ENCODE results near the gene BHLHE41. TPM values are rescaled to one million over a fixed set of nuclear protein-coding genes. Genes with fewer than 3 reads are reported as not detected.

Gene BHLHE41
- total RNA-seq, 1 experiment from 2014 or later: 2.8 TPM

DNA sequence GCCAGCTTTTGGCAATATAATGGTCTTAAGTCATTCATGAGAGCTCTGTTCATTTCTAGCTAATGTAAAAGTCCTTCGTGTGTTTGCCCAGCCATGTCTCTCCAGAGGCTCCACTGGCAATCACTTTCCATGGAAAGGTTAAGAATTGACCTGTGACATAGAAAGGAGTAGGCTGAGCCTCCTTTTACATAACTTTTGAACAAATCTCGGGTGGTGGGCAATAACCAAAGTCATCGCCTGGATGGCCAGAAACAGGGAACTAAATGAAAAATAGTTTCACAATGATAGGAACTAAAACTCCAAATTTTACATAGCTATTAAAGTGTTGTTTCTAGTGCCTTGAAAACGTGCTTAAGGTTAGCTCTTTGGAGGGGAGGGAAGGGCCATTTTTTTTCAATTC is 6.5 kb downstream of the BHLHE41 start:
- no peak for DNase-seq (ENCODE audit: low spot score)
- in situ Hi-C loops (cut with HindIII; ENCODE audit: low sequenced_read_pairs): no loop called here

DNA sequence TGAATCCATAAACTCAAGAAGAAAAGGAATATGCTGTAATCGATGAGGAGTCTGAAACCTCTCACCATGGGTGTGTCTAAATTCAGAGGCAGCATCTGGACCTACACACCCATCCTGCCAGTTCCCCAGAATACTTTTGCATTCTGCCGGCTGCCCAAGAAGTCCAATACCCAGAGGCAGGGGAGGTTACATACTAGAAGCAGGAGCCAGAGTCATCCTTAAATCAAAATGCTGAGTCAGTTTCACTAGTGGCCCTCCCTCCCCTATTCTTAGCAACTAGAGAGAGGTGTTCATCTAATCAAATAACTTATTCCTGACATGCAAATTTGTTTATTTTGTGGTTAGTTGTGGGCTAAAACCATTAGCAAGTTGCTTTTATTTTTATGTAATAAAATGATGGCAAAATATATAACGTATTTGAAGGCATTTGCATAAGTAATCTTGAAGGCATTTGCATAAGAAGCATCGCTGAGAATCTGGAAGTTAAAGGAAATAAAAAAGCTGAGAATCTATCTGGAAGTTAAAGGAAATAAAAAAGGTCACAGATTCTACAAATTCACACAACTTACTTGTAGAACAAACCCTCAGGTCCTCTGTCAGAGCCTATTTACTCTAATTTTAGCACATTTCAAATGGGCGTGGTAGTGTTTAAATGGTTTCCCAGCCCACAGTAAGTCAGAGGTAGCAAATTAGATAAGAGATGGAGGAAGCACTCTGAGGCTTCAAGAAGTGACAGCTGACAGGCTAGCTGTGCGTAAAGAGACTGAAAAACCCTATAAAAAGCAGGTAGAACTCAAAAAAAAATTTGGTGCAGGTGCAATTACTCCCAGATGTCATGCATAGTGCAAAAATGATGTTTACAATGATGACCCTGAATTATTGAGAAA is 7.8 kb downstream of the BHLHE41 start:
- in situ Hi-C loops (cut with HindIII; ENCODE audit: low sequenced_read_pairs): no loop called here
- peak; percentile 49 for DNase-seq (ENCODE audit: low spot score)

DNA sequence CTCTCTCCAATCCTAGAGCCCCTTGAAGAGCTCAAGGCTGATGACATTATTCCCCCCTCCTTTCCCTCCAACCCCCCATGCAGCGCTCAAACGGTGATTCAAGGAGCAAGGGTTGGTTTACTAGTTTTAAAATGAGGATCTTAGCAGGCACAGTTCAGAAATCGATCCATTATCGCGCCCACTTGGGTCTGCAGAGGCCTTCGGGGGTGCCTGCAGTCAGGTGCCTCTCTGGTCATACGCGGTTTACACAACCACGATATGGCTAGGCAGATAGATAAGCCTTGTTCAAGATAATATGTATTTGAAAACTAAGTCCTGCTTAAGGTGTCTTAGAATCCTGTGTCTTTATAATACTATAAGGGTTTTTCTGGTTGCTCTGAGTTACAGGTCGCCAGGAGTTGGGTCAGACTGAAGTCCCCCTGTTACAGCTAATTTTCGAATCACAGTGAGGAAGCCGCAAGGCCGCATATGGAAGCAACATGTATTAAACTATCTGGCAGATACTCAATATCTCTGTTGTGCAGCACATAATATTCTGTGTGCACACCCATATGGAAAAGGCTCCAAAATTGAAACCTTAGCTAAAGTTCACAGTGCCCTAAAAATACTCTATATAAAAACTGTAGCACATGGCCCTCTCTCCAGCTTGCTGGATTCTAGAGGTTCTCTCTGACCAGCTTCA is 10.0 kb downstream of the BHLHE41 start:
- in situ Hi-C loops (cut with HindIII; ENCODE audit: low sequenced_read_pairs): no loop called here
- DNase-seq (ENCODE audit: low spot score): peak; percentile 55

DNA sequence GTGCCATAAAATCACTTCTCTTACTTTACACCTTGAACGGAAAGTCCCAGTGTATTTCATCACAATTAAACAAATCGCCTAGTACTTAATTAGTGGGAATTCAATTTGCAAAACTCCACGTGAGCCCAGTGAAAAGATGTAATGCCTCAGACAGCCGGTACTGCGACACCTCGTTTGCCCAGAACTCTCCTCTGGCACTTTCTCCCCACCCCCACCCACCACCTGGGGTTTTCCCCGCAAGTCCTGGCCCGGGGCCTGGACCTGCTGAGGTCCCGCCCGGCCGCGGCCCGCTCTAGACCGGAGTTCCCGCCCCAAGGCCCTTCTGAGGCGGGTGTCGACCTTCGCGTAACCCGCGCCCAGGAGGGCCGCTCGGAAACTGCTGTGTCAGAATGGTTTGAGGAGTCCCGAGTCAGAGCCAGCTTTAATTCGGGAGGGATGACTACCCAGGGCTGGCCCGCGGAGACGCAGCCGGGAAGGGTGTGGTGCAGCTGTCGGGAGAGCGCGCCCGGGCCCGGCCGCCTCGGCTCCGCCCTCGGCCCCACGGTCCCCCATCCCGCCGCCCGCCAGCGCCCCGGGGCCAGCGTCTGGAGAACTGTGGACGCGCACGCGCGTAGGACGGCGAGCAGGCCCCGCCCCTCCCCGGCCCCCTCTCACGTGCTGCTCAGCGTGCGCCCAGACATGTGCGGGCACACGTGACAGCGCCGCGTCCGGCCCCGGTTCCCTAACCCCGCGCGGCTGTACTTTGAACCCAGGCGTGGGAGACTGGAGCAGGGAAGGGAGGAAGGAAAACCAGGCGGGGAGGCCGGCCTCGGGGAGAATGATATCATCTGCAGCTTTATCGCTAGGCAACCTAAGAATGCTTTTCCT is 10.8 kb downstream of the BHLHE41 start:
- in situ Hi-C loops (cut with HindIII; ENCODE audit: low sequenced_read_pairs): no loop called here
- peak; percentile 89 for DNase-seq (ENCODE audit: low spot score)

DNA sequence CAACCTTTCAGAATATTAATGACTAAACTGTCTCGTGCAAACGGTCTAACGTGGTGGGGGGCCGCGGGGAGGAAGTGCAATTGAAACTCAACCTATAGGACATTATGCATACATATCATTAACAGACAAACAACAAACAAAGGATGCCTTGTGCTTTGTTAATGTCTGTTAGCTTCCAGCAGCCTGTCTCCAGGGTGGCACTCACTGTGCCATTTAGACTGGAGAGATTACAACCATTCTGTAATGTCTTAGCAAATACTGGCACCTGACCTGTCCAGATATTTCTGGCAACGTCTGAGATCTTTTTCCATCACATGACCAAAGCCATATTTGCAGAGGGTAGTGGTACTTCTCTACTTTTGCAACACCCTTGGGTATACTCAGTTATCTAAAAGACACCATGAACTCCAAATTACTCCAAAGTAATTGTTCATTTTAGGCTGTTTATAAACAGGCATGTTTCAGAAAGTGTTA is 11.6 kb downstream of the BHLHE41 start:
- DNase-seq (ENCODE audit: low spot score): no peak
- in situ Hi-C loops (cut with HindIII; ENCODE audit: low sequenced_read_pairs): no loop called here

DNA sequence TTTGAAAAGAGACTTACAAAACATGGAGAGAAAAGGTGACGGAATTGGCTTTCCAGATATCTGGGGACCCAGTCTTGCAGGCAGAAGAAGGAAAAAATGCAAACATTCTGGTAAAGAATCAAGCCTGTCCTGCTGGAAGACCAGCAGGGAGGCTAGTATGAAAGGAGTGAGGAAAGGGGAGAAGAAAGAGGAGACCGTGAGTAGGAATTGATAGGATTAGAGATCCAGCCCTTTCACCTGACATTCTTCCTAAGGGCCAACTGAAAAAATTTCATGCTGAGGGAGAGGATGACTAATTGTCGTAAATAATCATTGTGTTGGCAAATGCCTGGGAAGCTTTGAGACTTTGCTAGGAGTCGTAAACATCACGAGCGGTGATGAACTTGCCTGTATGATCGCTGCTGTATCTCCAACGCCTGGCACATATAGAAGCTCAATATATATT is 12.1 kb downstream of the BHLHE41 start:
- in situ Hi-C loops (cut with HindIII; ENCODE audit: low sequenced_read_pairs): no loop called here
- DNase-seq (ENCODE audit: low spot score): no peak

DNA sequence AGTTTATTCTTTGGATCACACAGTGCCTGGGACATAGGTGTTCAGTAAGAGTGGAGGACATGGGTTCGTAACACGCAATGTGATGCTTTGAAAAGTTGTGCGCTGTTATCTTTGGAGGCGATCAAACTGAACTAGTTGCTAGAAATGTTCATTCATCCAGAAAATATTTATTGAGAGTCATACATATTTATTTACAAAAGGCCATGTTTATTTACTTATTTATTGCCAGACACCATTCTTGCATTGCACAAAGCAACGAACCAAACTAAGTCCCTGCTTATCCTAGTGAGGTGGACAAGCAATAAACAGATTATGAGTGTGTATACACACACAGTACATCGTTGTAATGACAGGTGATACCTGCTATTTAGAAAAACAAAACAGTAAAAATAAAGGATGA is 12.6 kb downstream of the BHLHE41 start:
- in situ Hi-C loops (cut with HindIII; ENCODE audit: low sequenced_read_pairs): no loop called here
- DNase-seq (ENCODE audit: low spot score): no peak

DNA sequence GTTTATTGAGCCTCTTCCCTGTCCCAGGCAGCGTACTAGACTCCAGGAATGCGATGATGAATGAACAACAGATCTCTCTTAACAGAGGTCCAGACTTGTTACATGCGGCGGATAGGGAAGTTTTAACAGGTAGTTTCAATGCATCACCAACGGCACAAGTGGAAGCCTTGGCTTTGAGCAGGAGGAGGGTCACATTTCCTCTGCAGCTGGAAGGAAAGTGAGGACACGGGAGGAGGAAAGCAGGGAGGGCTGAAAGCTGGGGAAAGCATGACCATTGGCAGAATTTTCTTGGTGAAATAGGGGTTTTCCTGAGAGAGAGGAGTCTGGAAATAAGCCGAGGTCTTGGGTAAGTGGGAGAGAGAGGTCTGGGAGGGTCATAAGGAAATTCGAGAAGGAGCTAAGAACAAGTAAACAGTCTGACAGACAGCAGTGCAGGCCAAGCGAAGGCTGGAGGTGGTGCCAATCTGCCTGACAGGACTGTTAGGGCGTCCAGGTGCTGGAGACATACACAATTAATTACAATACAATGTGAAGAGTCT is 15.4 kb downstream of the BHLHE41 start:
- DNase-seq (ENCODE audit: low spot score): no peak
- in situ Hi-C loops (cut with HindIII; ENCODE audit: low sequenced_read_pairs): no loop called here

DNA sequence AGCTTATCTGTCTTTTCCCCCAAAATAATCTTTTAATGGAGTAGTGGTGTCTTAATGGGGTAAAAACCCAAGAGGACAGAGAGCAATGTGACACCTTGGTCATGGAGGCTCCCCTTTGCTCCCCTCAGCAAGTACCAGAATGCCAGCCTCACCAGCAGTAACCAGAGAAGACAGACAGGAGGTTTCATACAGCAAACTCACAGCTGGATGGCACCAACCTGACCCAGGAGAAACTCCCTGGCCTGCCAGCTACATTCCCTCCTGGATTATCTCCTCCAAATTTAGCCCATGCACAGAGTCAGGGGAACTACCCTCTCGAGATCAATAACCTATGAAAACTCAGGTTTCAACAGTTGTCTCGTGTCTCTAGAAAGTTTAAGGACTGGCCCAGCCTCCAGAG is 15.9 kb downstream of the BHLHE41 start:
- in situ Hi-C loops (cut with HindIII; ENCODE audit: low sequenced_read_pairs): no loop called here
- DNase-seq (ENCODE audit: low spot score): no peak

DNA sequence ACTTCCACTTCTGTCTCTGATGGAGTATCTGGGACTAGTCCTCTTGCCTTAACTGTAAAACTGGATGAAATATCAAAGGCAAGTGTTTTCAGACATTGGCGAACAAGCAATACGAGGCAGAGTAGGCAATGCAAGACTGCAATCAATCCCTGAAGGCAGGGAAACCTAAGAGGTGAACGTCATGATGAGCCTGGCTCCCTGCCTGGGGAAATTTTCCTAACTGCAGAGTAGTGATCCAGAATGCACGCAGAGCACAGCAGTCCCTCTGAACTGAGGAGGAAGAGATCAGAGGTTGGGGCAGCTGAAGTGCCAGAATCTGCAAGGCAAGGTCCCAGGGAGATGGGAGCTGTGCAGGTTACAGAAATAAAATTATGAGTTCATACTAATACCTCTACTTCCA is 18.5 kb downstream of the BHLHE41 start:
- in situ Hi-C loops (cut with HindIII; ENCODE audit: low sequenced_read_pairs): no loop called here
- DNase-seq (ENCODE audit: low spot score): no peak

DNA sequence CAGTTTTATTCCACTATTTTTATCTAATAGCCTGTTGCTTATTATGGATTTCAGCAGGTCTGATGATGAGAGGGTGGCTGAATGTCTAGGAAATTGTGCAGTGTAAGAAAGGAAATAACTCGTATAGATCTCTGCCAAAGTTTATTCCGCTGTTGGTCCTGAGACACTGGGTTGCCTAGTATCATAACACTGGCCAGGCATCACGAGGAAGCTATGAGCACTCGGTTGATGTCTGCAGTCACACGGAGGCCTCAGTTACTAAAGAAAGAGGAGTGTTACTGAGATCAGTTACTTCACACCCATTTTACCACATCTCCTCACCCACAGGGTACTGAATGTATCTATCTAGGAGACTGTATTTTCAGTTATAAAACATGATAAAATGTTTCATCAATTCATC is 21.9 kb downstream of the BHLHE41 start:
- DNase-seq (ENCODE audit: low spot score): no peak
- in situ Hi-C loops (cut with HindIII; ENCODE audit: low sequenced_read_pairs): no loop called here

DNA sequence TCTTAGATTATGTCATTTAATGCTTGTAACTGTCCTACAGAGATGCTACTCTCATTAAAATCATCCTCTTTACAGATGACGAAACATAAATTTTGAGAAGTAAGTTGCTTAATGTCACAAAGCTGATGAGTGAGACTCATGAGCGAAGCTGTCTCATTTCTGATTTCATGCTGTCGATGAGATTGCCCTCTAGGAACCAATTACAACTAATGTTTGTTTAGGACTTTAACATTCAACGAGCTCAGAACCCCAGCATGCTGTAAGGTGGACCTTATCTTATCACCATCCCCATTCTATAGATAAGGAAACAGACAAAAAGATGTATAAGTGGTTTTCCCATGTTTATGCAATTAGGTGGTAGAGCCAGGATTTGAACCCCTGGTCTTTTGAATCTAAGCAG is 23.1 kb downstream of the BHLHE41 start:
- in situ Hi-C loops (cut with HindIII; ENCODE audit: low sequenced_read_pairs): no loop called here
- DNase-seq (ENCODE audit: low spot score): no peak

DNA sequence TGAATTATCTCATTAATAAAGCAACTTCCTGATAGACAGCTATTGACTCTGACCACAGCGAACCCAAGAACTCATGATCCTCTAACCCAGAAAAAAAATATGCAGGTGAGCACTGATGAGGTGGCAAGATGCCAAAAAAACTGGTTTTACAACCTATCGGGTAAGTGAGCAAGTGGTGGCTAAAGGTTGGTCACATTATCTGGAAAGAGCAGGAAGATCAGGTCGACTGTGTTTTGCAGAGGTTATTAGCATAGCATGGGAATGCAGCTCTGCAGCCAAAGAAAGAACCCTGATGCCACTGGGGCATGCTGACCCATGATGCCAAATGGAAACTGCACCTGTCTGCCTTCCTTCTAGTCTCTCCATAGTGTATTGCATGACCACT is 23.5 kb downstream of the BHLHE41 start:
- in situ Hi-C loops (cut with HindIII; ENCODE audit: low sequenced_read_pairs): no loop called here
- no peak for DNase-seq (ENCODE audit: low spot score)

DNA sequence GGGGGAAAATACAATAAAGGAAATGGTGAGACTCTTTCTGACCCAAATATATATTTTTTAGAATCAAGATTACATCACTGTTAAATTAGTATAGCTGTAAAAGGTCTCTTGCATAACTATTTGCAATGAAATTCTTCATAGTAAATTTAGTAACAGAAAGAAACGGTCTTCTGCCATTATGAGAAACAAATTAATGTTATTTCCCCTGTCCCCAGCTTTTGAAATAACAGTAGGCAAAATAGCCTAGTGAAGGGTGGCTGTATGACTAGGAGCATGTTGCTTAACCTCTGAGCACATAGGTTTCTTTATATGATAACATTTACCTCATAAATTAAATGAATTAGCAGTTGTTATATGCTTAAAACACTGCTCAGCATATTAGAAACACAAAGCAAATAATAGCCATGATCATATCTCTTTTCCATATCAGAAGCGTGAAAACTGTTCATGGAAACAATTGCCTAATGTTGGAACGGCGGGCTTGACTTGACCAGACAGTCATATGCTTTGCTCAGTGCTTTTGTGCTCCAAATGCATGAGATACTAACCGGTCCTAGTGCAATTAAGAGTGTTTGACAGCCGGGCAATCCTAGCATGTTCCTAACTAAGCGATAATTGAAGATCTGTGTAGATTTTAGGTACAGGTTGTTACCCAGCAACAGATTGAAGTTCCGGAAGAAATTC is 24.0 kb downstream of the BHLHE41 start:
- no peak for DNase-seq (ENCODE audit: low spot score)
- in situ Hi-C loops (cut with HindIII; ENCODE audit: low sequenced_read_pairs): no loop called here

DNA sequence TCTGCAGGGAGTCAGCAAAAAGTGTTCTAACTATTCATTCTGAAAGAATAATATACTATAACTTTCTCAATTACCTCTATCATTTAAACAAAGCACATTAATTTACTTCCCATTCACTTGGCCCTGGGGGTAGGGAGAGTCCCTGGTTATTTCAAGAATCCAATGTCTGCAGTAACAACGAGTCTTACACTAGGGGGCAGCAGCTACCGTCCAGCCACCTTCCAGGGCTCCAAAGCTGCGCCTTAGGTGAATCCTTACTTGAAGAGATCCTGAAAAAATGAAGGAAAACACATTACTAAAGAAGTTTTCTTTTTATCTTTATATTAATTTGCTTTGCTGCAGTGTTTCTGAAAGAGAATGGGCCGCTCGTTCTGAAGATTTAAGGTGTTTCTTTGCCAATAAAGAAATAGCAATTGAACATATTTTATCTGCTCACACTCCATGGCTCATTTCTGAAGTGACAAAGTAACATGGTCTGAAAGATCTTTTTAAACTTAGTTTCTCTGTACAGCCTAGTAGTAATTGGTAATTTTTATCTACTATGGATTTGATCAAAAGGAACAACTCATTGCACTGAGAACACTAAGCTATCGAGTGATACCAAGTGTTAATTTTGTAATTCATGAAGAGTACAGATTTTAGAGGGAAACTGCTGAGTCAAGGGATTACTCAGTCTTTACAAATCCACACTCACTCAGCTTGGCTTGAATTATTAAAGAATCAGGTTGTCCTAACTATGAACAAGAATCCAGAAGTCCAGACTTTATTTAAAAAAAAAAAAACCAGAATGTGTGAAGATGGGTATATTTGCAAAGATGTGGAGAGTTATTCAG is 27.6 kb downstream of the BHLHE41 start:
- peak; percentile 89 for DNase-seq (ENCODE audit: low spot score)
- in situ Hi-C loops (cut with HindIII; ENCODE audit: low sequenced_read_pairs): no loop called here

DNA sequence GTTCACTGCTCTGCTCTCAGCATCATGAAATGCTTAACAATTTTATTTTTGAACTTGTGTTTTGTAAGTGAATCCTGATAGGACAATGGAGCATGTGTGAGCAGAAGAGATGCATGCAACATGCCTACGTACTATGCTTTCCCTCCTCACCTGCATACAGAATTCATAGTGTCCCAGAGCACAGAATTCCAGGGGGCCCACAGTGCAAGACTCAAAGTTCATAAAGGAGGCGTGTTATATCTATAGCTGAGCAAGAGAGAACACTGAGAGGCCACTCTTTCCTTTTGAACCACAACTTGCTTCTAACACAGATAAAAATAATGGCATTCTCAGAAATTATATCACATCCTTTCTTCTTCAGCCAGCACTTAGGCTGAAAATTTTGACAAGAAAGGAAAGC is 28.8 kb downstream of the BHLHE41 start:
- in situ Hi-C loops (cut with HindIII; ENCODE audit: low sequenced_read_pairs): no loop called here
- no peak for DNase-seq (ENCODE audit: low spot score)

DNA sequence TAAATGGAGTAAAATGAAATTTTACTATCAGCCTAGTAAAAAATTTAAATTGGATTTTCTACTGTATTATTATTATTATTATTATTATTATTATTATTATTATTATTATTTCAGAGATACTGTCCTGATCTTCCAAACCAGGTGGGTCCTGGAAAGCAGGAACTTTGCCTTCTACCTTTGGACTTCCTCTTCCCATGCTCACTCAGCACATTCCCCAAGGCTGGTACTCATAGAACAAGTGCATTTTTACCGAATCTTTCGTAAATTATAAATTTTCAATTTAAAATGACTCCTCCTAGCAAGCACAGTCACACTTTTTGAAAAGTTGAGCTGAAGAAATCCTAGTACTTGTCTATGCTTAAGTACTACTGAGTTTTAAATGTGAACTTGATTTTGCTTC is 29.7 kb downstream of the BHLHE41 start:
- DNase-seq (ENCODE audit: low spot score): no peak
- in situ Hi-C loops (cut with HindIII; ENCODE audit: low sequenced_read_pairs): no loop called here

All from G401 (cell line).